CD14-positive monocyte (primary cell): Measurements from ENCODE around the gene SLC25A26. TPM values are rescaled to one million over a fixed set of nuclear protein-coding genes. Genes with fewer than 3 reads are reported as not detected.

ENCODE experiments used
- DNase-seq, 3 donors: peaks; one replicate each; pipeline ENCODE4 v3.0.0-alpha.2; 2011 to 2022
- H2AFZ ChIP-seq: 2 replicates; pipeline ENCODE4 v1.6.0; 2012; ENCODE audit warnings: mild to moderate bottlenecking, low read depth, low read length, inconsistent platforms; ENCODE audit not compliant: insufficient read depth, poor library complexity, severe bottlenecking
- H3K27ac ChIP-seq, 2 donors: 1 replicate in 1 of 2; 2 replicates in 1 of 2; pipeline ENCODE4 v1.5.1; 2012 to 2013; ENCODE audit warnings: low read length in 2 of 2, control low read depth in 1 of 2, inconsistent platforms in 1 of 2, low read depth in 1 of 2, mild to moderate bottlenecking in 1 of 2
- H3K27me3 ChIP-seq, 2 donors: one replicate each; pipeline versions ENCODE4 v1.6.0 to v1.6.1; 2011 to 2013; ENCODE audit warnings: low read length in 2 of 2; ENCODE audit not compliant: control insufficient read depth in 2 of 2, insufficient read depth in 2 of 2
- H3K36me3 ChIP-seq, 2 donors: replicated peaks in 1 of 2; 1 replicate in 1 of 2; 2 replicates in 1 of 2; pipeline versions ENCODE4 v1.5.1 to v1.6.1; 2012 to 2013; ENCODE audit warnings: low read length in 2 of 2, control low read depth in 1 of 2, inconsistent platforms in 1 of 2, mild to moderate bottlenecking in 1 of 2; ENCODE audit not compliant: insufficient read depth in 2 of 2, control insufficient read depth in 1 of 2
- H3K4me1 ChIP-seq, 2 donors: 1 replicate in 1 of 2; 2 replicates in 1 of 2; pipeline versions ENCODE4 v1.5.1 to v1.6.1; 2012 to 2013; ENCODE audit warnings: low read length in 2 of 2, control low read depth in 1 of 2, inconsistent platforms in 1 of 2, mild to moderate bottlenecking in 1 of 2, moderate library complexity in 1 of 2; ENCODE audit not compliant: insufficient read depth in 2 of 2, control insufficient read depth in 1 of 2
- H3K4me2 ChIP-seq: replicated peaks from 2 replicates; pipeline ENCODE3; 2012; ENCODE audit warnings: low read length, moderate library complexity, mild to moderate bottlenecking; ENCODE audit not compliant: poor library complexity, severe bottlenecking; ENCODE audit errors: extremely low read depth
- H3K4me3 ChIP-seq, 3 experiments: fragments of 200-600 bp in 1 of 3; sonication (generic) in 1 of 3; replicated peaks in 1 of 3; 1 replicate in 2 of 3; 2 replicates in 1 of 3; pipeline ENCODE4 v1.5.1; 2011 to 2013; ENCODE audit warnings: low read length in 3 of 3, mild to moderate bottlenecking in 3 of 3, control low read depth in 2 of 3, low read depth in 2 of 3, inconsistent platforms in 1 of 3, moderate library complexity in 1 of 3
- H3K79me2 ChIP-seq: 2 replicates; pipeline ENCODE4 v1.6.0; 2012; ENCODE audit warnings: mild to moderate bottlenecking, control low read depth, inconsistent platforms, low read length, moderate library complexity; ENCODE audit not compliant: insufficient read depth
- H3K9ac ChIP-seq: 2 replicates; pipeline ENCODE4 v1.6.0; 2017; ENCODE audit warnings: low read length, mild to moderate bottlenecking; ENCODE audit not compliant: insufficient read depth, poor library complexity, severe bottlenecking
- H3K9me3 ChIP-seq, 2 donors: replicated peaks in 1 of 2; 1 replicate in 1 of 2; 2 replicates in 1 of 2; pipeline versions ENCODE4 v1.5.1 to v1.6.1; 2012 to 2013; ENCODE audit warnings: low read length in 2 of 2, control low read depth in 1 of 2; ENCODE audit not compliant: control insufficient read depth in 1 of 2, insufficient read depth in 1 of 2
- H4K20me1 ChIP-seq: 2 replicates; pipeline ENCODE4 v1.6.0; 2012; ENCODE audit warnings: mild to moderate bottlenecking, low read length, control low read depth, moderate library complexity; ENCODE audit not compliant: insufficient read depth
- H3K27ac Mint-ChIP-seq, 7 donors: one replicate each; pipeline ENCODE4 v1.8.0; 2020; ENCODE audit warnings: mild to moderate bottlenecking in 7 of 7, mixed read lengths in 7 of 7, moderate library complexity in 6 of 7, inconsistent platforms in 2 of 7
- H3K27me3 Mint-ChIP-seq, 3 donors: one replicate each; pipeline ENCODE4 v1.8.0; 2021 to 2022; ENCODE audit warnings: low read depth in 3 of 3, mild to moderate bottlenecking in 3 of 3, mixed read lengths in 3 of 3, moderate library complexity in 3 of 3, inconsistent platforms in 1 of 3
- H3K36me3 Mint-ChIP-seq, 2 donors: one replicate each; pipeline ENCODE4 v1.8.0; 2020; ENCODE audit warnings: mixed read lengths in 2 of 2, inconsistent platforms in 1 of 2, mild to moderate bottlenecking in 1 of 2
- H3K4me1 Mint-ChIP-seq: one replicate; pipeline ENCODE4 v1.8.0; 2020; ENCODE audit warnings: mild to moderate bottlenecking, mixed read lengths
- H3K4me3 Mint-ChIP-seq, 2 donors: one replicate each; pipeline ENCODE4 v1.8.0; 2020; ENCODE audit warnings: mild to moderate bottlenecking in 2 of 2, mixed read lengths in 2 of 2, moderate library complexity in 1 of 2
- H3K9me3 Mint-ChIP-seq, 7 donors: one replicate each; pipeline ENCODE4 v1.8.0; 2020 to 2022; ENCODE audit warnings: mixed read lengths in 7 of 7, mild to moderate bottlenecking in 6 of 7, moderate library complexity in 6 of 7, inconsistent platforms in 2 of 7
- WGBS: methylation state at CpG from one replicate; pipeline ENCODE4 v1.1.5; 2013; ENCODE audit warnings: missing lambda C conversion rate; ENCODE audit not compliant: insufficient coverage; 5-methylcytosine and 5-hydroxymethylcytosine counted together
- intact Hi-C, 2 donors: fragments of 100-400 bp; cut with micrococcal nuclease; formaldehyde crosslinking; loops; one replicate each; pipeline versions ENCODE4 v1.15.0 to v1.15.1; 2023
- polyA plus RNA-seq, 3 donors: library from polyadenylated mRNA; depleted of rRNA in 1 of 3; unstranded in 2 of 3; stranded (reverse) in 1 of 3; fragments of 300-500 nt in 2 of 3; fragments of >200 nt in 1 of 3; fragmentation: Illumina TruSeq in 2 of 3; gene quantifications; 1 replicate in 2 of 3; 2 replicates in 1 of 3; pipeline ENCODE4 v1.2.3, GENCODE V29; 2012 to 2021
- TF ChIP-seq, protein P1 (sequence below): fragments of 200-600 bp; IDR thresholded peaks from one replicate; pipeline ENCODE4 v1.8.0; 2022; ENCODE audit warnings: antibody characterized with exemption, mild to moderate bottlenecking

The SLC25A26 gene
- polyA plus RNA-seq, 3 donors = 11.6 to 23.0 (median 14.4) TPM

DNA sequence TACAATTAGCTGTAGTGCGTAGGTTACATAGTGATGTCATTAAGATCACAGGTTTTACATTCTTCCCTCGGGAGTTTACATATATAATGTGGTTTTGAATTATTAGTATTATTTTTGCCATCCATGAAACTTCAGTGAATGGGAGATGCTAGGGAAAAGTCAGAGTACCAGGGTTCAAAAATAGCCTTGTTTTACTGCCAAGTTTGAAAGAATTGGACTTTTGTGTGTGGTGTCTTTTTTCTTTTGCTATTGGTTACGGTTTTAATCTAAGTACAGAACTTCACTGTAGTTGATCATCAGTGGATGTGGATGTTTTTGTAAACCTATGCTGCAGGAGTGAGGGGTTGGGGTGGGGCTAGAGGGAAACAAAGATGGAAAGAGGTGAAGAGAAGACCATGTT lies 20.7 kb downstream of the SLC25A26 start:
- no peaks in the 10 kb centered on the region for H4K20me1 ChIP-seq
- no peak overlapping the region for H2AFZ ChIP-seq
- H3K4me1 ChIP-seq = no peaks in the 10 kb centered on the region
- Mint-ChIP-seq H3K27ac (no peak overlapping the region), H3K4me3 (no peak overlapping the region), H3K4me1 (no peaks in the 10 kb centered on the region), H3K27me3 (no peaks in the 10 kb centered on the region), H3K36me3 (peaks cover 39 to 48% of the 10 kb centered on the region in 2 donors), H3K9me3 (peaks cover 0 to 13% (median 7%) of the 10 kb centered on the region in 7 donors)
- H3K79me2 ChIP-seq = no peaks in the 10 kb centered on the region
- H3K36me3 ChIP-seq = peaks cover 9 to 41% of the 10 kb centered on the region in 2 donors
- TF ChIP-seq, protein P1, sequence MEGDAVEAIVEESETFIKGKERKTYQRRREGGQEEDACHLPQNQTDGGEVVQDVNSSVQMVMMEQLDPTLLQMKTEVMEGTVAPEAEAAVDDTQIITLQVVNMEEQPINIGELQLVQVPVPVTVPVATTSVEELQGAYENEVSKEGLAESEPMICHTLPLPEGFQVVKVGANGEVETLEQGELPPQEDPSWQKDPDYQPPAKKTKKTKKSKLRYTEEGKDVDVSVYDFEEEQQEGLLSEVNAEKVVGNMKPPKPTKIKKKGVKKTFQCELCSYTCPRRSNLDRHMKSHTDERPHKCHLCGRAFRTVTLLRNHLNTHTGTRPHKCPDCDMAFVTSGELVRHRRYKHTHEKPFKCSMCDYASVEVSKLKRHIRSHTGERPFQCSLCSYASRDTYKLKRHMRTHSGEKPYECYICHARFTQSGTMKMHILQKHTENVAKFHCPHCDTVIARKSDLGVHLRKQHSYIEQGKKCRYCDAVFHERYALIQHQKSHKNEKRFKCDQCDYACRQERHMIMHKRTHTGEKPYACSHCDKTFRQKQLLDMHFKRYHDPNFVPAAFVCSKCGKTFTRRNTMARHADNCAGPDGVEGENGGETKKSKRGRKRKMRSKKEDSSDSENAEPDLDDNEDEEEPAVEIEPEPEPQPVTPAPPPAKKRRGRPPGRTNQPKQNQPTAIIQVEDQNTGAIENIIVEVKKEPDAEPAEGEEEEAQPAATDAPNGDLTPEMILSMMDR = no peak
- no peak overlapping the region for H3K4me2 ChIP-seq
- DNase-seq = no peak
- H3K9ac ChIP-seq = no peak overlapping the region
- H3K27me3 ChIP-seq = no peaks in the 10 kb centered on the region
- no peak overlapping the region for H3K4me3 ChIP-seq
- H3K9me3 ChIP-seq = no peaks in the 10 kb centered on the region
- H3K27ac ChIP-seq = no peak overlapping the region
- intact Hi-C loops = no loop called here
- 100% methylated on average over 1 of the region's 3 CpGs for WGBS

DNA sequence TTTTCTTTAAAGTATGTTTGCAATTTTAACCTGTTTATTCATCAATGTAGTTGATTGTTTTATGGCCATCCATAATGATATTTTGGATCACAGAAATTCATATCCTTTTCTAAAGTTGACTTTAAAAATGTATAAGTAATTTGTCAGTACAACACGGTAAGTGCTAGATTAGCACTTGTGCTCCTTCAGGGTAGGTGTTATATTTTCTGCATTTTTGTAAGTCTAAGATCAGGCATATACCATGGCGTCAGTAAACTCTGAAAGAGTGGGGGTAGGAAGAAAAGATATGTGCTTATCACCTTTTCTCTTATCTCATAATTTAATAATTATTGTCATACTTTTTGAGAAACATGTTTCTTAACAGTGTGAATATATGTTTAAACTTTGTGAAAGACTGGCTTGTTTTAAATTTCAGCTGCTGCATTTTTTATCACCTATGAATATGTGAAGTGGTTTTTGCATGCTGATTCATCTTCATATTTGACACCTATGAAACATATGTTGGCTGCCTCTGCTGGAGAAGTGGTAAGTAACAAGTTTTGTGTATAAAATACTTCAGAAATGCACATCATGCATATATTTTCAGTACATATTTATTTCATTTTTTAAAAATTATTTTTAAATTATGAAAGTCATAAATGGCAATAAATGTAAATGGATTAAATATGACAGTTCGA lies 22.1 kb downstream of the SLC25A26 start:
- H3K9ac ChIP-seq = no peak overlapping the region
- H4K20me1 ChIP-seq = no peaks in the 10 kb centered on the region
- no peaks in the 10 kb centered on the region for H3K9me3 ChIP-seq
- TF ChIP-seq, protein P1 = no peak
- Mint-ChIP-seq H3K9me3 (peaks cover 0 to 13% (median 7%) of the 10 kb centered on the region in 7 donors), H3K4me1 (no peaks in the 10 kb centered on the region), H3K36me3 (peaks cover 39 to 46% of the 10 kb centered on the region in 2 donors), H3K27ac (no peak overlapping the region), H3K4me3 (no peak overlapping the region), H3K27me3 (no peaks in the 10 kb centered on the region)
- H3K4me3 ChIP-seq = no peak overlapping the region
- no peaks in the 10 kb centered on the region for H3K27me3 ChIP-seq
- no peak for DNase-seq
- H2AFZ ChIP-seq = no peak overlapping the region
- no peaks in the 10 kb centered on the region for H3K79me2 ChIP-seq
- no peak overlapping the region for H3K4me2 ChIP-seq
- no peak overlapping the region for H3K27ac ChIP-seq
- no CpG with 5 or more reads among the region's 3 CpGs for WGBS
- peaks cover 9 to 45% of the 10 kb centered on the region in 2 donors for H3K36me3 ChIP-seq
- intact Hi-C loops = no loop called here
- H3K4me1 ChIP-seq = no peaks in the 10 kb centered on the region
